ENCODE data around the gene RGL2.
"Not testable (repeated sequence)": the region's sequence is repeated elsewhere in the genome, so short reads cannot be mapped to it uniquely, and the experiment has no call there.

The RGL2 gene

GRCh38 chr6:33297406-33297955, 1.3 kb downstream of the RGL2 start:
- peak in 1 of 10 donors; percentile 83 for DNase-seq
- intact Hi-C loops (cut with DNase I): no loop called here

DNA sequence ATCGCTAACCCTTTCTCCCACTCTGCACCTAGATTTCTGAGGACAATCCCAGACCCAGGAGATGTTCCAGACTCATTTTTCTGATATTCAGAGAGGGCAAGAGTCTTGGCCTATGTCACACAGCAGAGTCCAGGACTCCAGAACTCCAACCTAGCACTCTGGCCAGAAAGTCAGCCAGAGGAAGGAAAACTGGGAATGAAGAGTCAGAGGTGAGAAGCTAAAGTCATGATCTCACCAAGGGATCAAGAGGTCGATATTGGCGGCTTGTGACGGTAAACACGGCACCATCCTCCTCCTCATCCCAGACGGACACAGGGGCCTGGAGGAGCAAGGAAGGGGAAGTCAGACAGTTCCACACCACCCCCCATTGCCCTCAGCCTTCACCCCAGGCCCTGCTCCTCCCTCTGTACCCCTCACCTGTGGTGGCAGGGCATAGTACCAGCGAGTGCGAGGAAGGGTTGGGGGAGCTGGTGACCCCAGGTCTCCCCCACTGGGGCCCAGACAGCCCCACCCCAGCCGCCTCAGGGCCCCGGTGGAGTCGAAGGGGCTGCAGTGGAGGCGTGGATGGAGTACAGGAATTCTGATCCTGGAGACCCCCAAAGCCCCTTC, 1.8 kb downstream of the RGL2 start:
- intact Hi-C loops (cut with DNase I): no loop called here

GRCh38 chr6:33295621-33296369, 2.9 kb downstream of the RGL2 start:
- DNase-seq: peak in 1 of 10 donors; percentile 72

More for the DNA sequence above, 1.8 kb downstream of the RGL2 start:
- no peak for DNase-seq

GRCh38 chr6:33294086-33294823, 4.5 kb downstream of the RGL2 start:
- intact Hi-C loops (cut with DNase I): no loop called here
- DNase-seq: no peak

More at GRCh38 chr6:33295621-33296369, 2.9 kb downstream of the RGL2 start:
- intact Hi-C loops (cut with DNase I): no loop called here

DNA sequence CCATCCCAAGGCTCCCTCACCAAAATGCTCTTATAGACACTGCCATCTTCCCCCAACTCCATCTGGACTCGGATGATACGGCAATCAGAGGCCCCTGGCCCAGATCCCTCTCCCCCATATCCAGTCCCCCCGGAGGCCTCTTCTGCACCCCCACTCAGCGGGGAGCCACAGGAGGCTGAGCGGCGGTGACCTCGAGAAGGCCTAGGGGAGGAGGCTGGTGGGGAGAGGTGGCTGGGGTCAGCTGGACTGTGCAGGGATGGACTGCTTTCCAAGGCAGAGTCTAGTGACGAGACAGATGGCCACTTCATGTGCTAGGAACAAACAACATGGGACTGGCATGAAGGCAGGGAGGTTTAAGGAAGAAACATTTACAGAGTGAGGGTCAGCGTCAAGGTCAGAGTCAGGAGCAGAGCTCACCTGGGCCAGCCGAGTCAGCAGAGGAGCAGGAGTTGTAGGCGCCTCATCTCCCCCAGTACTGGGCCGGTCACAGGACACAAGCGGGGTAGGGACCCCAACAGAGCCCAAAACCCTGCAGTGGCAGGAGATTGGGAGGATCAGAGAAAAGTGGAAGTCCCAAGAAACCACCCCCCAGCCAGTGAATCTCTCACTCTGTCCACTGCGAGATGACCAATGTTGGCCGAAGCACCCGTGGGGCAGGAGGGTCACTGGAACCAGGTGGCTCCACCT, 5.6 kb downstream of the RGL2 start:
- intact Hi-C loops (cut with DNase I): no loop called here

DNA sequence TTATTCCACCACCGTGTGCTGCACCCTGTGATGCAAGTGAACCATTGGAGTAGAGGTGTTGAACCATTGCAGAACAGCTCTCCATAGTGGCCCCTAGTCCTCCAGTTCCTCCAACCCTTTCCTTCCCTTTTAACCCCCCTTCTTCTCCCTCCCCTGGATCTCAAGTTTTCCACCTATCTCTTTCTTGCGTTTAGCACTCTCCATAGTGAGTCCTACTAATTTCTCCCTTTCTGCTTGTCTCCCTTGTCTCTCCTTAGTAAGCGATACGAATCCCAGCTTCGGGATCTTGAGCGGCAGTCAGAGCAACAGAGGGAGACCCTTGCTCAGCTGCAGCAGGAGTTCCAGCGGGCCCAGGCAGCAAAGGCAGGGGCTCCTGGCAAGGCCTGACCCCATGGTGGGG, 8.3 kb downstream of the RGL2 start:
- intact Hi-C loops (cut with DNase I): no loop called here
- no peak for DNase-seq

More for the DNA sequence above, 5.6 kb downstream of the RGL2 start:
- peak in 1 of 10 donors; percentile 58 for DNase-seq

- DNase-seq: no peak
- intact Hi-C loops (cut with DNase I): loop anchor here (1.0 kb wide), 1 partner anchor 18 kb away; the partner anchor contains the start of gene RPS18
Measured at GRCh38 chr6:33289784-33290315, 8.9 kb downstream of the RGL2 start.

DNA sequence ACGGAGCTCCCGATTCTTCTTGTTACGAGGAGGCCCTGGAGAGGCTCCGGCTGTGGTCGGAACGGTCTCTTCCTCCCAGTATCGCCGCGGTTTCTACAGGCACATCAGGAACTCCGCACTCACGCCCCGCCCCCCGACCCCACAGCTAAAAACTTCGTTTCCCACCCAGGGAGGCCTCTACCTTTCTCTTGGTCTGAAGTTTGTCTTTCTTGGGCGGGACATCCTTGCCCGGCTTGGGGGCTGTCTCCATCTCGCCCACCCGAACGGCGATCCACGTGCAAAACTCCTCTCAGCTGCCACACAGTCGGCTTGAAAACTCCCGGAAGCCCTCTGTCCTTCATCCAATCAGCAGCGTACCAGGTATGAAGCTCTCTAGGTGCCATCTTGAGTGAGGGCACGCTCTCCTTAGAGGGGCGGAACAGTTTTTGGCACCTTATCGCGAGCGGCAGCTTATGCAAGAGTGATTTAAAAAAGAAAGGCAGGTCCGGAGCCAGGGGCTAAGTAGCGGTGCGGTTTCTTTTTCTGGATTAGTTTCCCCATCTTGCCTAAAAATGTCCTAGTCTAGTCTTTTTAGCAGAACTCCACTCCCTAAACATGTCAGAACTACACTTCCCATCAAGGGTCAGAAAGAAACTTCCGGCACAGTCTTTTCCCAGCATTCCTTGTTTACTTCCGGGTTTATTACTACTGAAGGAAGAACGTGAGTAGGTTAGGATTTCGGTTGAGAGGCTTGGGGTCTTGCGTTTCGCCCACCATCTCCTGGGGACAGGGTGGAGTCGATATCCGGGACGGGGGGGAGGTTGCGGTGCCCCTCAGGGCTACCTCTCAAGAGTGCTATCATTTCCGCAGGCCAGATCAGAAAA, 9.6 kb downstream of the RGL2 start, which contains the start of the genes PFDN6 and WDR46:
TSS of gene PFDN6 (plus strand) at position 681 of the 863 bp plus-strand sequence. CDS start 256 bp downstream, outside the sequence.
TSS of gene WDR46 (minus strand) at position 319 of the 863 bp plus-strand sequence. CDS start at position 250, 69 bp downstream.
- DNase-seq: peak; percentile 62 to 97 (median 84)
- intact Hi-C loops (cut with DNase I): loop anchor here (1.0 kb wide), 1 partner anchor 17 kb away; the partner anchor contains the start of gene RPS18

DNA sequence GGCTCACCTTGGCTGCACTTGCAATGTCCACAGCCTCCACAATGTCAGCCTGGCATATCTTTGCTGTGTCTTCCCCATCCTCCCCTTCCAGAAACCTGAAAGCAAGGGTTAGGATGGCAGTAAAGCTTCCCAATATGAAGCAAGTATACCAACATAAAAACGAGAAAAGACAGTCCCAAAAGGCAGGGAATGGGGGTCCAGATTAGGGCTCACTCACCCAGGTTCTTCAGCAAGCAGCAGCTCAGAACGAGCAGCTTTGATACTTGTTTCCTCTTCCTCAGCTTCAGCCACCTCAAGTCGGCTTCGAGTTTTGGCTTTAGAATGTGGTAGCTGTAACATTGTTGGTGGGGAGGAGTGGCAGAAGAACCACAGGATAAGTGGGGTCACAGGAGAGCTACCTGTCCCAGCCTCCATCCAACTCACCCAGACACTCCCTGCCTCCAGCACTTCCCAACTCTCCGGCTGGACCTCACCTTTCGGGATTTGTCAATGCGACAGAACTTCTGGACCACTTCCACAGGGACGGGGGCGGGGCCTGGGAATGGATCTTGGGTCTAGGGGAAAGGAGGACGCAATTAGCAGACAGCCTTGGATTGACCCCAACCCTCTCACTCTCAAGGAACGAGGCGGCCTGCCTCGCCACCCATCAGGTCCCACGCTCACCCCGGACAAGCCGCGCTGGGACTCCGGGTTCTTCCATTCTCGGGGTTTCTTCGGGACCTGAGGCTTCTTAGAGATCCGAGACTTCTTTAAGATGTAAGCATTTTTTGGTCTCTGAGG, 10.4 kb downstream of the RGL2 start:
- intact Hi-C loops (cut with DNase I): no loop called here
- DNase-seq: no peak

- DNase-seq: no peak
Measured at GRCh38 chr6:33286946-33287914, 11.5 kb downstream of the RGL2 start.

DNA sequence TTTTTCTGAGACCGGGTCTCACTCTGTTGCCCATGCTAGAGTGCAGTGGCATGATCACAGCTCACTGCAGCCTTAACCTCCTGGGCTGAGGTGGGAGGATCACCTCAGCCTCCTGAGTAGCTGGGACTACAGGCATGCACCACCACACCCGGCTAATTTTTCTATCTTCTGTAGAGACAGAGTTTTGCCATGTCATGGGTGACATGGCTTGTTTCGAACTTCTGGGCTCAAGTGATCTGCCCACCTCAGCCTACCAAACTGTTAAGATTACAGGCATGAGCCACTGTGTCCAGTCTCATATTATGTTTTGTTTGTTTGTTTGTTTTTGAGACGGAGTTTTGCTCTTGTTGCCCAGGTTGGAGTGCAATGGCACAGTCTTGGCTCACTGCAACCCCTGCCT, 13.5 kb downstream of the RGL2 start:
- peak in 1 of 10 donors; percentile 5 for DNase-seq
- intact Hi-C loops (cut with DNase I): not testable (repeated sequence)

More at GRCh38 chr6:33286946-33287914, 11.5 kb downstream of the RGL2 start:
- intact Hi-C loops (cut with DNase I): no loop called here

DNA sequence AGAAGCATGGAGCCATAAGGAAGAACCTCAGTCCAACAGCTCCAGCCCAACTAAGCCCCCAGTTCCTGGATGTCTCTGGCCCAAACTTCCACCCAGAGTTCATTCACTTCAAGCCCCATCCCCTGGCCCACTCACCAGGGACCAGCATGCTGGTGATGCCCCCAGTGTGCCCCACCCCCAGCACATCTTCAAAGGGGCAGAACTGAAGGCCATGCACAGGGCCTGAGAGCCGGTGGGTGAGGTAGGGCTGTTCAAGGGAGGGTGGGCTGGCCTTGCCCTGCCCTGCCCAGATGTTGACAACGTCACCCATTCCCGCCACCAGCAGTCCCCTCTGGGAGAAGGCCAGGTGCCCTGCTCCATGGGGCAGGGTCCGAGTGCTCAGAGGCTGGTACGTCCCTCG, 18.2 kb downstream of the RGL2 start:
- no peak for DNase-seq
- intact Hi-C loops (cut with DNase I): no loop called here

DNA sequence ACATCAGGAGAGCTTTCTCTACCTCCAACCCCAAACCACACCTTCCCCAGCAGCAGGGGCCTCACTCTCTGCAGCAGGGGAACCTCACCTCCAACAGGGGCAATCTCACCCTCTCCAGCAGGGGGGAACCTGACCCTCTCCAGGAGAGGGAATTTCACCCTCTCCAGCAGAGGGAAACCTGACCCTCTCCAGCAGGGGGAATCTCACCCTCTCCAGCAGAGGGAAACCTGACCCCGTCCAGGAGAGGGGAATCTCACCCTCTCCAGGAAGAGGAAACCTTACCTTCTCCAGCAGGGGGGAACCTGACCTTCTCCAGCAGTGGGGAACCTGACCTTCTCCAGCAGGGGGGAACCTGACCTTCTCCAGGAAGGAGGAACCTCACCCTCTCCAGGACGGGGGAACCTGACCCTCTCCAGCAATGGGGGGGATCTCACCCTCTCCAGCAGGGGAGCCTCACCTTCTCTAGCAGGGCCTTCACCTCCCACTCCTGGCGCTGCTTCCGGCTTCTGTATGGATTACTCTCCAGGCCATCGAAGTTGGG, 18.7 kb downstream of the RGL2 start:
- intact Hi-C loops (cut with DNase I): no loop called here

GRCh38 chr6:33279257-33279695, 19.5 kb downstream of the RGL2 start:
- intact Hi-C loops (cut with DNase I): no loop called here
- DNase-seq: no peak

More for the DNA sequence above, 18.7 kb downstream of the RGL2 start:
- no peak for DNase-seq

GRCh38 chr6:33278810-33279209, 19.9 kb downstream of the RGL2 start:
- intact Hi-C loops (cut with DNase I): no loop called here
- DNase-seq: no peak

- intact Hi-C loops (cut with DNase I): no loop called here
- DNase-seq: no peak
Measured at GRCh38 chr6:33278392-33278741, 20.4 kb downstream of the RGL2 start.

Measured in posterior cingulate gyrus (tissue), 11 donors.